Karpas-422 (cell line): ENCODE data around the gene F7. TPM values are rescaled to one million over a fixed set of nuclear protein-coding genes. Genes with fewer than 3 reads are reported as not detected.

ENCODE experiments used
- DNase-seq: peaks from one replicate; pipeline ENCODE4 v3.0.0-alpha.2; 2015
- H2AFZ ChIP-seq: fragments of 200-600 bp; sonication (generic); 2 replicates; pipeline ENCODE4 v1.6.1; 2014; ENCODE audit warnings: antibody characterized with exemption, low read length, mixed read lengths
- H3K27ac ChIP-seq: fragments of 200-600 bp; sonication (generic); 2 replicates; pipeline ENCODE4 v1.5.1; 2014; ENCODE audit warnings: mild to moderate bottlenecking, low read length, moderate library complexity
- H3K27me3 ChIP-seq: fragments of 200-600 bp; sonication (generic); 2 replicates; pipeline ENCODE4 v1.6.1; 2014; ENCODE audit warnings: low read length, mixed read lengths
- H3K36me3 ChIP-seq: fragments of 200-600 bp; sonication (generic); 2 replicates; pipeline ENCODE4 v1.6.1; 2014; ENCODE audit warnings: low read length, mixed read lengths; ENCODE audit not compliant: insufficient read depth
- H3K4me1 ChIP-seq: fragments of 200-600 bp; sonication (generic); 2 replicates; pipeline ENCODE4 v1.6.1; 2014; ENCODE audit warnings: mild to moderate bottlenecking, low read length, mixed read lengths
- H3K4me2 ChIP-seq: fragments of 200-600 bp; sonication (generic); 2 replicates; pipeline ENCODE4 v1.6.1; 2014; ENCODE audit warnings: low read length, low read depth, mild to moderate bottlenecking; ENCODE audit not compliant: poor library complexity, severe bottlenecking
- H3K4me3 ChIP-seq: fragments of 200-600 bp; sonication (generic); 2 replicates; pipeline ENCODE4 v1.5.1; 2014; ENCODE audit warnings: mild to moderate bottlenecking, antibody characterized with exemption, low read length, mixed read lengths
- H3K79me2 ChIP-seq: fragments of 200-600 bp; sonication (generic); 2 replicates; pipeline ENCODE4 v1.6.1; 2014; ENCODE audit warnings: mild to moderate bottlenecking, low read length, mixed read lengths
- H3K9ac ChIP-seq: fragments of 200-600 bp; sonication (generic); 2 replicates; pipeline ENCODE4 v1.6.0; 2014; ENCODE audit warnings: low read length
- H3K9me2 ChIP-seq: fragments of 200-600 bp; sonication (generic), shearing (Covaris generic); replicated peaks from 2 replicates; pipeline ENCODE4 v1.6.0; 2014; ENCODE audit warnings: mild to moderate bottlenecking, low read length, moderate library complexity; ENCODE audit not compliant: insufficient read depth
- H3K9me3 ChIP-seq: fragments of 300-700, 200-600 bp; sonication (generic); 2 replicates; pipeline ENCODE4 v1.6.1; 2014; ENCODE audit warnings: low read length, mixed read lengths
- H4K20me1 ChIP-seq: fragments of 200-600 bp; sonication (generic); 2 replicates; pipeline ENCODE4 v1.6.1; 2014; ENCODE audit warnings: mild to moderate bottlenecking, antibody characterized with exemption, low read length, low read depth; ENCODE audit not compliant: insufficient read depth
- total RNA-seq: library from RNA; depleted of rRNA; stranded (reverse); fragments of >200 nt; shearing (Covaris generic); gene quantifications from 2 replicates; pipeline ENCODE4 v1.2.3, GENCODE V29; 2014; ENCODE audit warnings: low replicate concordance

The F7 gene
- total RNA-seq, 1 experiment from 2014 or later, result not detected

- no peak overlapping the region for H2AFZ ChIP-seq
- no peaks in the 10 kb centered on the region for H3K27me3 ChIP-seq
- H3K27ac ChIP-seq, result no peak overlapping the region
- no peaks in the 10 kb centered on the region for H3K4me1 ChIP-seq
- H3K36me3 ChIP-seq, result no peaks in the 10 kb centered on the region
- no peaks in the 10 kb centered on the region for H3K9me2 ChIP-seq
- H3K4me2 ChIP-seq, result no peak overlapping the region
- no peak overlapping the region for H3K4me3 ChIP-seq
- no peaks in the 10 kb centered on the region for H3K79me2 ChIP-seq
- no peak overlapping the region for H3K9ac ChIP-seq
- no peaks in the 10 kb centered on the region; the same call in 1 of the 2 replicates for H4K20me1 ChIP-seq
- no peak for DNase-seq
- H3K9me3 ChIP-seq, result no peaks in the 10 kb centered on the region
Measured at GRCh38 chr13:113119166-113119821, 13.7 kb downstream of the F7 start.

- no peaks in the 10 kb centered on the region for H3K9me2 ChIP-seq
- H2AFZ ChIP-seq, result no peak overlapping the region
- no peaks in the 10 kb centered on the region for H3K4me1 ChIP-seq
- H3K79me2 ChIP-seq, result no peaks in the 10 kb centered on the region
- no peaks in the 10 kb centered on the region for H3K9me3 ChIP-seq
- H3K4me2 ChIP-seq, result no peak overlapping the region
- no peaks in the 10 kb centered on the region for H3K36me3 ChIP-seq
- DNase-seq, result no peak
- no peak overlapping the region for H3K9ac ChIP-seq
- no peak overlapping the region for H3K27ac ChIP-seq
- H3K4me3 ChIP-seq, result no peak overlapping the region
- no peaks in the 10 kb centered on the region for H3K27me3 ChIP-seq
- no peaks in the 10 kb centered on the region; the same call in 1 of the 2 replicates for H4K20me1 ChIP-seq
Measured at GRCh38 chr13:113119822-113120189, 14.2 kb downstream of the F7 start.

GRCh38 chr13:113120300-113121182 is 14.9 kb downstream of the F7 start:
- no peak for DNase-seq
- H3K9me2 ChIP-seq, result no peaks in the 10 kb centered on the region
- H3K27ac ChIP-seq, result no peak overlapping the region
- no peak overlapping the region for H3K4me3 ChIP-seq
- no peak overlapping the region for H3K4me2 ChIP-seq
- no peak overlapping the region for H2AFZ ChIP-seq
- H3K79me2 ChIP-seq, result no peaks in the 10 kb centered on the region
- no peaks in the 10 kb centered on the region for H3K4me1 ChIP-seq
- H3K9me3 ChIP-seq, result no peaks in the 10 kb centered on the region
- no peak overlapping the region for H3K9ac ChIP-seq
- H4K20me1 ChIP-seq, result no peaks in the 10 kb centered on the region; the same call in 1 of the 2 replicates
- no peaks in the 10 kb centered on the region for H3K36me3 ChIP-seq
- H3K27me3 ChIP-seq, result no peaks in the 10 kb centered on the region

- no peaks in the 10 kb centered on the region; the same call in 1 of the 2 replicates for H4K20me1 ChIP-seq
- H2AFZ ChIP-seq, result no peak overlapping the region
- no peak overlapping the region for H3K4me2 ChIP-seq
- no peaks in the 10 kb centered on the region for H3K9me2 ChIP-seq
- no peaks in the 10 kb centered on the region for H3K4me1 ChIP-seq
- H3K27ac ChIP-seq, result no peak overlapping the region
- H3K9me3 ChIP-seq, result no peaks in the 10 kb centered on the region
- H3K27me3 ChIP-seq, result no peaks in the 10 kb centered on the region
- H3K9ac ChIP-seq, result no peak overlapping the region
- no peaks in the 10 kb centered on the region for H3K79me2 ChIP-seq
- DNase-seq, result no peak
- no peaks in the 10 kb centered on the region for H3K36me3 ChIP-seq
- no peak overlapping the region for H3K4me3 ChIP-seq
Measured at GRCh38 chr13:113121183-113121927, 15.8 kb downstream of the F7 start.

- Histone ChIP-seq H3K4me1 (no peaks in the 10 kb centered on the region), H3K9me3 (no peaks in the 10 kb centered on the region), H3K4me2 (no peak overlapping the region), H3K4me3 (no peak overlapping the region), H3K36me3 (no peaks in the 10 kb centered on the region), H3K9ac (no peak overlapping the region), H4K20me1 (no peaks in the 10 kb centered on the region; the same call in 1 of the 2 replicates), H3K27ac (no peak overlapping the region), H3K9me2 (no peaks in the 10 kb centered on the region), H3K27me3 (no peaks in the 10 kb centered on the region), H2AFZ (no peak overlapping the region), H3K79me2 (no peaks in the 10 kb centered on the region)
- DNase-seq, result no peak
Measured at GRCh38 chr13:113121928-113122471, 16.4 kb downstream of the F7 start.

- Histone ChIP-seq H3K9ac (no peak within 1 kb of the TSS), H4K20me1 (no peaks in the 10 kb centered on the region; the same call in 1 of the 2 replicates), H3K4me3 (no peak within 1 kb of the TSS), H2AFZ (no peak within 1 kb of the TSS), H3K4me2 (no peak within 1 kb of the TSS), H3K4me1 (no peaks in the 10 kb centered on the region), H3K27ac (no peak within 1 kb of the TSS), H3K9me2 (no peaks in the 10 kb centered on the region), H3K27me3 (no peaks in the 10 kb centered on the region), H3K9me3 (no peaks in the 10 kb centered on the region), H3K79me2 (no peaks in the 10 kb centered on the region), H3K36me3 (no peaks in the 10 kb centered on the region)
- no peak for DNase-seq
Measured at GRCh38 chr13:113122550-113123225, 17.1 kb downstream of the F7 start, which contains the start of gene F10. Gene F10, plus strand, starts transcription at chr13:113122799. Its CDS starts 57 bp downstream, at chr13:113122856.

GRCh38 chr13:113123226-113124201 is 17.9 kb downstream of the F7 start:
- Histone ChIP-seq H4K20me1 (no peaks in the 10 kb centered on the region; the same call in 1 of the 2 replicates), H3K4me1 (no peaks in the 10 kb centered on the region), H3K4me3 (no peak overlapping the region), H3K9me3 (no peaks in the 10 kb centered on the region), H3K9me2 (no peaks in the 10 kb centered on the region), H3K9ac (no peak overlapping the region), H3K4me2 (no peak overlapping the region), H3K27me3 (no peaks in the 10 kb centered on the region), H3K27ac (no peak overlapping the region), H3K36me3 (no peaks in the 10 kb centered on the region), H3K79me2 (no peaks in the 10 kb centered on the region), H2AFZ (no peak overlapping the region)
- peak; percentile 61 for DNase-seq
